Left ventricle myocardium inferior (tissue), 1 donor: Measurements from ENCODE around the gene SDR42E2. TPM values are rescaled to one million over a fixed set of nuclear protein-coding genes. Genes with fewer than 3 reads are reported as not detected.
A peak's percentile ranks its signal among the peaks of the same experiment; 100 is the strongest.

Experiments
- DNase-seq: peaks from one replicate; pipeline ENCODE4 v3.0.0-alpha.2; 2020
- H3K27ac ChIP-seq: fragments of 200-600 bp; replicated peaks from 2 replicates; pipeline ENCODE4 v1.8.0; 2021
- H3K27me3 ChIP-seq: fragments of 200-600 bp; 2 replicates; pipeline ENCODE4 v1.8.0; 2021; ENCODE audit warnings: low read depth
- H3K36me3 ChIP-seq: fragments of 200-600 bp; 2 replicates; pipeline ENCODE4 v1.8.0; 2021
- H3K4me1 ChIP-seq: fragments of 200-600 bp; 2 replicates; pipeline ENCODE4 v1.8.0; 2021
- H3K4me3 ChIP-seq: fragments of 200-600 bp; 2 replicates; pipeline ENCODE4 v1.8.0; 2021; ENCODE audit warnings: mild to moderate bottlenecking, moderate library complexity
- H3K9me3 ChIP-seq: fragments of 200-600 bp; replicated peaks from 2 replicates; pipeline ENCODE4 v1.8.0; 2021
- intact Hi-C: fragments of 100-400 bp; cut with micrococcal nuclease; formaldehyde crosslinking; loops from one replicate; pipeline ENCODE4 v1.11.0; 2022
- total RNA-seq: library from RNA; stranded (reverse); fragmentation: NEBNext Ultra II Directional; extraction: Animal tissue kit (Norgen Biotek cat#: 25700); gene quantifications from one replicate; pipeline ENCODE4 v1.2.1, GENCODE V29; 2021
- TF ChIP-seq, protein P1 (sequence below): fragments of 200-600 bp; IDR thresholded peaks from 2 replicates; pipeline ENCODE4 v1.8.0; 2021; ENCODE audit warnings: antibody characterized with exemption, mild to moderate bottlenecking, borderline replicate concordance
- donor health status: DM: no; HTN: yes; CAD: no; lungs with severe emphysema.

SDR42E2 gene
- total RNA-seq, 1 donor from 2014 or later = 0.08 TPM

- peaks cover 23% of the 10 kb centered on the region for H3K4me1 ChIP-seq
- no peak overlapping the region for H3K27ac ChIP-seq
- intact Hi-C loops = no loop called here
- H3K27me3 ChIP-seq = no peaks in the 10 kb centered on the region
- DNase-seq = no peak
- no peak overlapping the region for H3K4me3 ChIP-seq
- no peaks in the 10 kb centered on the region for H3K9me3 ChIP-seq
- TF ChIP-seq, protein P1, sequence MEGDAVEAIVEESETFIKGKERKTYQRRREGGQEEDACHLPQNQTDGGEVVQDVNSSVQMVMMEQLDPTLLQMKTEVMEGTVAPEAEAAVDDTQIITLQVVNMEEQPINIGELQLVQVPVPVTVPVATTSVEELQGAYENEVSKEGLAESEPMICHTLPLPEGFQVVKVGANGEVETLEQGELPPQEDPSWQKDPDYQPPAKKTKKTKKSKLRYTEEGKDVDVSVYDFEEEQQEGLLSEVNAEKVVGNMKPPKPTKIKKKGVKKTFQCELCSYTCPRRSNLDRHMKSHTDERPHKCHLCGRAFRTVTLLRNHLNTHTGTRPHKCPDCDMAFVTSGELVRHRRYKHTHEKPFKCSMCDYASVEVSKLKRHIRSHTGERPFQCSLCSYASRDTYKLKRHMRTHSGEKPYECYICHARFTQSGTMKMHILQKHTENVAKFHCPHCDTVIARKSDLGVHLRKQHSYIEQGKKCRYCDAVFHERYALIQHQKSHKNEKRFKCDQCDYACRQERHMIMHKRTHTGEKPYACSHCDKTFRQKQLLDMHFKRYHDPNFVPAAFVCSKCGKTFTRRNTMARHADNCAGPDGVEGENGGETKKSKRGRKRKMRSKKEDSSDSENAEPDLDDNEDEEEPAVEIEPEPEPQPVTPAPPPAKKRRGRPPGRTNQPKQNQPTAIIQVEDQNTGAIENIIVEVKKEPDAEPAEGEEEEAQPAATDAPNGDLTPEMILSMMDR = no peak
- no peaks in the 10 kb centered on the region for H3K36me3 ChIP-seq
Observed at GRCh38 chr16:22202261-22202637, 39.9 kb downstream of the SDR42E2 start.

GRCh38 chr16:22203091-22203490 lies 40.8 kb downstream of the SDR42E2 start:
- no peaks in the 10 kb centered on the region for H3K27me3 ChIP-seq
- intact Hi-C loops = no loop called here
- H3K9me3 ChIP-seq = no peaks in the 10 kb centered on the region
- DNase-seq = no peak
- H3K4me3 ChIP-seq = no peak overlapping the region
- H3K4me1 ChIP-seq = peaks cover 31% of the 10 kb centered on the region
- no peaks in the 10 kb centered on the region for H3K36me3 ChIP-seq
- H3K27ac ChIP-seq = no peak overlapping the region
- TF ChIP-seq, protein P1 = no peak

DNA sequence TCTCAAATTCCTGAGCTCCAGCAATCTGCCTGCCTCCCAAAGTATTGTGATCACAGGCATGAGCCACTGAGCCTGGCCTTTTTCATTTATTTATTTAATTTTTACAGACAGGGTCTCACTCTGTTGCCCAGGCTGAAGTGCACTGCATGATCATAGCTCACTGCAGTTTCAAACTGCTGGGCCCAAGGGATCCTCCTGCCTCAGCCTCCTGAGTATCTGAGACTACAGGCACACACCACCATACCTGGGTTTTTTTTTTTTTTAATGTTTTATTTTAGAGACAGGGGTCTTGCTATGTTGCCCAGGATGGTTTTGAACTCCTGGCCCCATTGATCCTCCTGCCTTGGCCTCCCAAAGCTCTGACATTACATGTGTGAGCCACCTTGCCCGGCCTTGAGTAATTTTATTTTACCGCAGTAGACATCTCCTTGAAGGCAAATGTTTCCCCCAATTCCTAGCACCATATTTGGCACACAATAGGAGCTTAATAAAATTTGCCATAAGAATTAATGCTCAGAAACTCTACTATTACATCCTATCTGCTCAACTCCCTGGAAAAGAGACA lies 41.9 kb downstream of the SDR42E2 start:
- Histone ChIP-seq H3K36me3 (no peaks in the 10 kb centered on the region), H3K4me3 (no peak overlapping the region), H3K9me3 (no peaks in the 10 kb centered on the region), H3K27me3 (no peaks in the 10 kb centered on the region), H3K27ac (no peak overlapping the region), H3K4me1 (peaks cover 42% of the 10 kb centered on the region)
- no peak for DNase-seq
- TF ChIP-seq, protein P1 = no peak
- intact Hi-C loops = no loop called here

DNA sequence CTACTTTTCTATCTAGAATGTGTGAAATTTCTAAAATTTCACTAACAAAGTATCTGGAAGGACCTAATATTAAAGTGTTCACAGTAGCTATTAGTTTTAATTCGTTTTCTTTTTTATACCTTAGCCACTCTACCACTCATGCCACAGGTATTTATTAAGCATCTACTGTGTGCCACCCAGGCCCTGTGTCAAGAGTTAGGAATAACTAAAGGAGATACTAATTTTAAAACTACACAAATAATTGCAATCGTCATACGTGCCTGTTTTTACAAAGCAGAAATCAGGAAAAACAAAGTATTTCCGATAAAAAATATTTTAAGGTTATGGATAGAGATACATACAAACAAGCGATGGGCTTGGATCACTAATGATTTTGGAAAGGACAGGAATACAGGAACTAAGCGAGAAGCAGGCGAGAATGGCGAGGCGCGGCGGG lies 43.3 kb downstream of the SDR42E2 start:
- TF ChIP-seq, protein P1 = no peak
- H3K4me3 ChIP-seq = peak overlapping the region; percentile 95
- H3K9me3 ChIP-seq = no peaks in the 10 kb centered on the region
- intact Hi-C loops = no loop called here
- peaks cover 56% of the 10 kb centered on the region for H3K4me1 ChIP-seq
- no peaks in the 10 kb centered on the region for H3K27me3 ChIP-seq
- DNase-seq = no peak
- peak overlapping the region; percentile 98 for H3K27ac ChIP-seq
- H3K36me3 ChIP-seq = no peaks in the 10 kb centered on the region

GRCh38 chr16:22206013-22206841 lies 43.9 kb downstream of the SDR42E2 start, which contains the start of gene EEF2K:
Gene EEF2K (plus strand): TSS chr16:22206278. CDS start chr16:22225730, 19,452 bp downstream.
- peak within 1 kb of the TSS; percentile 95 for H3K4me3 ChIP-seq
- peaks cover 63% of the 10 kb centered on the region for H3K4me1 ChIP-seq
- peak; percentile 94 for DNase-seq
- no peaks in the 10 kb centered on the region for H3K36me3 ChIP-seq
- TF ChIP-seq, protein P1 = peak; percentile 94
- H3K27me3 ChIP-seq = no peaks in the 10 kb centered on the region
- H3K9me3 ChIP-seq = peaks cover 4% of the 10 kb centered on the region
- peak within 1 kb of the TSS; percentile 98 for H3K27ac ChIP-seq
- intact Hi-C loops = no loop called here
